K562 (cell line): ENCODE measurements around the gene MED13L. TPM values are rescaled to one million over a fixed set of nuclear protein-coding genes. Genes with fewer than 3 reads are reported as not detected.
A peak's percentile ranks its signal among the peaks of the same experiment; 100 is the strongest.

Experiments
- DNMT1 ChIP-seq: fragments of 450-650 bp; IDR thresholded peaks from 2 replicates; pipeline ENCODE4 v1.6.1; 2016; ENCODE audit warnings: antibody characterized with exemption, mild to moderate bottlenecking
- E2F3 ChIP-seq: fragments of 250-450 bp; sonication (Bioruptor Pico); IDR thresholded peaks from 2 replicates; pipeline ENCODE4 v1.4.0; 2020; ENCODE audit warnings: mild to moderate bottlenecking
- EP300 ChIP-seq: IDR thresholded peaks from 2 replicates; pipeline ENCODE4 v1.6.1; 2012; ENCODE audit warnings: low read length, improper control_type of control experiment
- GTF2F1 ChIP-seq: IDR thresholded peaks from 2 replicates; pipeline ENCODE4 v1.6.1; 2011; ENCODE audit warnings: low read depth, low read length, improper control_type of control experiment
- HIVEP1 ChIP-seq: fragments of 250-450 bp; sonication (Bioruptor Pico); IDR thresholded peaks from 2 replicates; pipeline ENCODE4 v1.4.0; 2020; ENCODE audit warnings: mild to moderate bottlenecking
- JUND ChIP-seq, 2 experiments: IDR thresholded peaks; 2 replicates in 1 of 2; 3 replicates in 1 of 2; pipeline ENCODE4 v1.6.1; 2011; ENCODE audit warnings: borderline replicate concordance in 2 of 2, low read depth in 2 of 2, low read length in 2 of 2, improper control_type of control experiment in 1 of 2, missing biosample characterization in 1 of 2, missing genetic modification characterization in 1 of 2, missing genetic modification reagents in 1 of 2
- MYNN ChIP-seq, 2 experiments: sonication (generic); formaldehyde crosslinking in 1 of 2; IDR thresholded peaks; 2 replicates each; pipeline versions ENCODE4 v1.5.0 to v1.6.1; 2016 to 2020; ENCODE audit warnings: antibody characterized with exemption in 1 of 2, missing genetic modification reagents in 1 of 2
- SNRNP70 ChIP-seq: fragments of 200-400 bp; formaldehyde crosslinking; optimal IDR thresholded peaks from 2 replicates; pipeline ENCODE3; 2017; ENCODE audit warnings: low read depth, low read length
- TBL1XR1 ChIP-seq, 2 experiments: IDR thresholded peaks; 2 replicates each; pipeline ENCODE4 v1.6.1; 2012; ENCODE audit warnings: improper control_type of control experiment in 2 of 2, low read length in 2 of 2, mild to moderate bottlenecking in 1 of 2
- ZBTB17 ChIP-seq: fragments of 450-650 bp; formaldehyde crosslinking; IDR thresholded peaks from 2 replicates; pipeline ENCODE4 v1.4.0; 2020; ENCODE audit warnings: mild to moderate bottlenecking
- ZFP1 ChIP-seq: fragments of 450-650 bp; formaldehyde crosslinking; IDR thresholded peaks from 2 replicates; pipeline ENCODE4 v1.4.0; 2020; ENCODE audit warnings: mild to moderate bottlenecking, mixed read lengths
- ZFX ChIP-seq: sonication (generic); formaldehyde crosslinking; IDR thresholded peaks from 2 replicates; pipeline ENCODE4 v1.8.0; 2022; ENCODE audit warnings: mild to moderate bottlenecking, missing genetic modification reagents, moderate library complexity
- ZKSCAN1 ChIP-seq: fragments of 150-350 bp; IDR thresholded peaks from 2 replicates; pipeline ENCODE4 v1.6.1; 2016; ENCODE audit warnings: low read depth, low read length
- ZNF263 ChIP-seq: sonication (generic); formaldehyde crosslinking; IDR thresholded peaks from 2 replicates; pipeline ENCODE4 v1.8.0; 2022; ENCODE audit warnings: mild to moderate bottlenecking, missing genetic modification reagents, borderline replicate concordance
- ZNF324 ChIP-seq: fragments of 250-450 bp; sonication (Bioruptor Pico); IDR thresholded peaks from 2 replicates; pipeline ENCODE4 v1.4.0; 2020; ENCODE audit warnings: mild to moderate bottlenecking
- ZNF384 ChIP-seq: IDR thresholded peaks from 2 replicates; pipeline ENCODE4 v1.6.1; 2012; ENCODE audit warnings: low read depth, low read length, improper control_type of control experiment
- ZNF436 ChIP-seq: fragments of 250-450, 450-650 bp; sonication (Bioruptor Pico); formaldehyde crosslinking; IDR thresholded peaks from 2 replicates; pipeline ENCODE4 v1.7.0; 2020; ENCODE audit warnings: mild to moderate bottlenecking
- ZNF830 ChIP-seq: fragments of 250-450 bp; sonication (Bioruptor Pico); IDR thresholded peaks from 2 replicates; pipeline ENCODE4 v1.5.0; 2021; ENCODE audit warnings: mild to moderate bottlenecking
- polyA plus RNA-seq, 8 experiments: library from polyadenylated mRNA; depleted of rRNA in 4 of 8; stranded (reverse) in 5 of 8; unstranded in 3 of 8; fragments of >200 nt; fragmentation: Nextera tagmentation in 2 of 8; fragmentation: Illumina TruSeq in 1 of 8; extraction: Ambion mirVana in 2 of 8; extraction: Trizol in 1 of 8; gene quantifications; 2 replicates each; pipeline versions ENCODE4 v1.2.1 to v1.2.3, GENCODE V29; 2011 to 2014; ENCODE audit warnings: inconsistent platforms in 1 of 8, missing spikeins in 1 of 8
- total RNA-seq, 7 experiments: library from RNA; depleted of rRNA in 6 of 7; stranded (reverse); fragments of >200 nt in 6 of 7; fragmentation: Illumina TruSeq in 2 of 7; extraction: Trizol in 2 of 7; gene quantifications; 2 replicates each; pipeline versions ENCODE4 v1.2.1 to v1.2.3, GENCODE V29; 2011 to 2021; ENCODE audit warnings: low replicate concordance in 1 of 7
- TF ChIP-seq, protein P1 (sequence below): sonication (generic); formaldehyde crosslinking; IDR thresholded peaks from 2 replicates; pipeline ENCODE4 v1.8.0; 2023; ENCODE audit warnings: missing genetic modification reagents, mild to moderate bottlenecking, borderline replicate concordance
- TF ChIP-seq, protein P2 (sequence below): fragments of 250-450 bp; sonication (Bioruptor Pico); IDR thresholded peaks from 2 replicates; pipeline ENCODE4 v1.8.0; 2021; ENCODE audit warnings: moderate library complexity, mild to moderate bottlenecking, inconsistent platforms
- TF ChIP-seq, protein P3 (sequence below): fragments of 250-450 bp; sonication (Bioruptor Pico); IDR thresholded peaks from 2 replicates; pipeline ENCODE4 v1.5.0; 2020; ENCODE audit warnings: mild to moderate bottlenecking, borderline replicate concordance

MED13L gene
- total and polyA plus RNA-seq, 9 of the 15 experiments (the other 6 are each of a cell fraction or from before 2014, with no cell fraction given) = 13.4 to 90.3 (median 36.9) TPM

DNA sequence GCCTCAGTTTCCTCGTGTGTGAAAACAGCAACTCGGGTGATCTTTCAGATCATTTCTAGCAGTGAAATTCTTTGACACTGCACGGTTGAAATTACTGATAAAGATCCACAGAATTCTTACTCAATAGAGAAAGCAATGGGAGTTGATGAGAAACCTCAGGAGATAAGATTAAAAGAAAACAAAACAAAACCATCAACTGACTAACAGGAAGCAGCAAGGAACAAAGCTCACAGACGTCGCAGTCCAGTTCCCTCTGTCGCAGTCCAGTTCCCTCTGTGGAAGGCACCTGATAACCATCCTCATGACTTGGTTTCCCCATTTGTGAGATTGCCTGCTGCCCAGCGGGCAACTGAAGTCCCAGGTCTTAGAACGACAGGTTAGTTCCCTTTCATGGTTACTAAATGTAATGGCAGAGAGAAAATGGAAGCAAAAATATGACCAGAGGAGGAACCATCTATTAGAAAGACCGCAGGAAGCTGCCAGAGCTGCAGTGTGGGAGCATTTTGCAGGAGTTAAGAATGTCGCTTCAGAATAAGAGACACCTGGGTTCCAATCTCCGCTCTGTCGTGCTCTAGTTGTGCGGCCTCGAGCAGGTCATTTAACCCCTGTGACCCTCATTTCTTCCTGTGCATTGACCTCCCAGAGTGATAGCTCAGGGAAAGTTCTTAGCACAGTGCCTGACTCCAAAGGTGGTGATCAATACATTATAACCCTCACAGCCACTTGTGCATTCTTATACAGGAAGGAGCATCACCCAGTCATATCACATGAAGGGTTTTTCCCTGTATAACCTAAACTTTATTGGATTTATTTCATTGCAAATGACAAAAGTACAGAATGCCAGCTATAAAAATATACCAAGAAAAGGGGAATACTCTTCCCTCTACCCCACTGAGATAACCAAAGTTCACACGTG, 5.1 kb upstream of the MED13L start (continued):
- TF ChIP-seq, protein P1, sequence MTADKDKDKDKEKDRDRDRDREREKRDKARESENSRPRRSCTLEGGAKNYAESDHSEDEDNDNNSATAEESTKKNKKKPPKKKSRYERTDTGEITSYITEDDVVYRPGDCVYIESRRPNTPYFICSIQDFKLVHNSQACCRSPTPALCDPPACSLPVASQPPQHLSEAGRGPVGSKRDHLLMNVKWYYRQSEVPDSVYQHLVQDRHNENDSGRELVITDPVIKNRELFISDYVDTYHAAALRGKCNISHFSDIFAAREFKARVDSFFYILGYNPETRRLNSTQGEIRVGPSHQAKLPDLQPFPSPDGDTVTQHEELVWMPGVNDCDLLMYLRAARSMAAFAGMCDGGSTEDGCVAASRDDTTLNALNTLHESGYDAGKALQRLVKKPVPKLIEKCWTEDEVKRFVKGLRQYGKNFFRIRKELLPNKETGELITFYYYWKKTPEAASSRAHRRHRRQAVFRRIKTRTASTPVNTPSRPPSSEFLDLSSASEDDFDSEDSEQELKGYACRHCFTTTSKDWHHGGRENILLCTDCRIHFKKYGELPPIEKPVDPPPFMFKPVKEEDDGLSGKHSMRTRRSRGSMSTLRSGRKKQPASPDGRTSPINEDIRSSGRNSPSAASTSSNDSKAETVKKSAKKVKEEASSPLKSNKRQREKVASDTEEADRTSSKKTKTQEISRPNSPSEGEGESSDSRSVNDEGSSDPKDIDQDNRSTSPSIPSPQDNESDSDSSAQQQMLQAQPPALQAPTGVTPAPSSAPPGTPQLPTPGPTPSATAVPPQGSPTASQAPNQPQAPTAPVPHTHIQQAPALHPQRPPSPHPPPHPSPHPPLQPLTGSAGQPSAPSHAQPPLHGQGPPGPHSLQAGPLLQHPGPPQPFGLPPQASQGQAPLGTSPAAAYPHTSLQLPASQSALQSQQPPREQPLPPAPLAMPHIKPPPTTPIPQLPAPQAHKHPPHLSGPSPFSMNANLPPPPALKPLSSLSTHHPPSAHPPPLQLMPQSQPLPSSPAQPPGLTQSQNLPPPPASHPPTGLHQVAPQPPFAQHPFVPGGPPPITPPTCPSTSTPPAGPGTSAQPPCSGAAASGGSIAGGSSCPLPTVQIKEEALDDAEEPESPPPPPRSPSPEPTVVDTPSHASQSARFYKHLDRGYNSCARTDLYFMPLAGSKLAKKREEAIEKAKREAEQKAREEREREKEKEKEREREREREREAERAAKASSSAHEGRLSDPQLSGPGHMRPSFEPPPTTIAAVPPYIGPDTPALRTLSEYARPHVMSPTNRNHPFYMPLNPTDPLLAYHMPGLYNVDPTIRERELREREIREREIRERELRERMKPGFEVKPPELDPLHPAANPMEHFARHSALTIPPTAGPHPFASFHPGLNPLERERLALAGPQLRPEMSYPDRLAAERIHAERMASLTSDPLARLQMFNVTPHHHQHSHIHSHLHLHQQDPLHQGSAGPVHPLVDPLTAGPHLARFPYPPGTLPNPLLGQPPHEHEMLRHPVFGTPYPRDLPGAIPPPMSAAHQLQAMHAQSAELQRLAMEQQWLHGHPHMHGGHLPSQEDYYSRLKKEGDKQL (CRISPR knock-in tag) = no peak
- TF ChIP-seq ZFX (CRISPR knock-in tag) = no peak
- TF ChIP-seq E2F3 (CRISPR knock-in tag) = no peak
- no peak for TF ChIP-seq HIVEP1 (CRISPR knock-in tag)
- no peak for TF ChIP-seq ZNF384
- no peak for TF ChIP-seq ZNF830 (CRISPR knock-in tag)
- TF ChIP-seq ZNF324 (CRISPR knock-in tag) = no peak
- TF ChIP-seq MYNN (IDR thresholded peaks at IDR 0.05) = peak; percentile 100
- peak; percentile 89 for TF ChIP-seq MYNN (CRISPR knock-in tag; IDR thresholded peaks at IDR 0.05)
- TF ChIP-seq DNMT1 = no peak
- TF ChIP-seq, protein P2, sequence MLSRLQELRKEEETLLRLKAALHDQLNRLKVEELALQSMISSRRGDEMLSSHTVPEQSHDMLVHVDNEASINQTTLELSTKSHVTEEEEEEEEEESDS (CRISPR knock-in tag) = no peak
- no peak for TF ChIP-seq ZNF263
- 0 out of 4 replicates have a peak, but pooled peaks of 1 of the 2 experiments have one; percentile 14 for TF ChIP-seq TBL1XR1 (IDR thresholded peaks at IDR 0.05; ENCODE audit: low read length in 2 of 2)
- TF ChIP-seq ZBTB17 = no peak
- TF ChIP-seq, protein P3, sequence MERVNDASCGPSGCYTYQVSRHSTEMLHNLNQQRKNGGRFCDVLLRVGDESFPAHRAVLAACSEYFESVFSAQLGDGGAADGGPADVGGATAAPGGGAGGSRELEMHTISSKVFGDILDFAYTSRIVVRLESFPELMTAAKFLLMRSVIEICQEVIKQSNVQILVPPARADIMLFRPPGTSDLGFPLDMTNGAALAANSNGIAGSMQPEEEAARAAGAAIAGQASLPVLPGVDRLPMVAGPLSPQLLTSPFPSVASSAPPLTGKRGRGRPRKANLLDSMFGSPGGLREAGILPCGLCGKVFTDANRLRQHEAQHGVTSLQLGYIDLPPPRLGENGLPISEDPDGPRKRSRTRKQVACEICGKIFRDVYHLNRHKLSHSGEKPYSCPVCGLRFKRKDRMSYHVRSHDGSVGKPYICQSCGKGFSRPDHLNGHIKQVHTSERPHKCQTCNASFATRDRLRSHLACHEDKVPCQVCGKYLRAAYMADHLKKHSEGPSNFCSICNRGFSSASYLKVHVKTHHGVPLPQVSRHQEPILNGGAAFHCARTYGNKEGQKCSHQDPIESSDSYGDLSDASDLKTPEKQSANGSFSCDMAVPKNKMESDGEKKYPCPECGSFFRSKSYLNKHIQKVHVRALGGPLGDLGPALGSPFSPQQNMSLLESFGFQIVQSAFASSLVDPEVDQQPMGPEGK = no peak
- TF ChIP-seq GTF2F1 = no peak
- peak; percentile 76 for TF ChIP-seq EP300
- TF ChIP-seq JUND (IDR thresholded peaks at IDR 0.05; ENCODE audit: borderline replicate concordance, low read depth, low read length) = peak; percentile 18; the same call in 1 of the 2 replicates
- peak; percentile 40; the same call in 1 of the 3 replicates for TF ChIP-seq JUND (tag; IDR thresholded peaks at IDR 0.05; ENCODE audit: borderline replicate concordance, low read depth, low read length)
- no peak for TF ChIP-seq SNRNP70
- TF ChIP-seq ZNF436 = no peak
- TF ChIP-seq ZFP1 = no peak
- TF ChIP-seq ZKSCAN1 = no peak
